PC-3 (cell line): ENCODE measurements around the gene ABTB2.

ENCODE experiments used
- CTCF ChIP-seq: fragments of 300-600 bp; sonication (generic); conservative IDR thresholded peaks from 2 replicates; pipeline ENCODE4 v1.5.1; 2017; ENCODE audit warnings: antibody characterized with exemption, low read depth, mild to moderate bottlenecking, low read length
- EZH2 ChIP-seq: fragments of 300-600 bp; sonication (generic); IDR thresholded peaks from one replicate; pipeline ENCODE4 v1.6.1; 2017; ENCODE audit warnings: antibody characterized with exemption, mild to moderate bottlenecking, low read length; ENCODE audit not compliant: unreplicated experiment
- EZH2phosphoT487 ChIP-seq: fragments of 300-600 bp; sonication (generic); IDR thresholded peaks from 2 replicates; pipeline ENCODE4 v1.6.1; 2018; ENCODE audit warnings: mild to moderate bottlenecking, antibody characterized with exemption, low read length, borderline replicate concordance

GRCh38 chr11:34311126-34311525, 46.7 kb downstream of the ABTB2 start:
- TF ChIP-seq CTCF = no peak
- no peak for TF ChIP-seq EZH2
- no peak for TF ChIP-seq EZH2phosphoT487
